Measurements from ENCODE around the gene ZNF576.
A peak's percentile ranks its signal among the peaks of the same experiment; 100 is the strongest.
"Not testable (repeated sequence)": the region's sequence is repeated elsewhere in the genome, so short reads cannot be mapped to it uniquely, and the experiment has no call there.

The ZNF576 gene

DNA sequence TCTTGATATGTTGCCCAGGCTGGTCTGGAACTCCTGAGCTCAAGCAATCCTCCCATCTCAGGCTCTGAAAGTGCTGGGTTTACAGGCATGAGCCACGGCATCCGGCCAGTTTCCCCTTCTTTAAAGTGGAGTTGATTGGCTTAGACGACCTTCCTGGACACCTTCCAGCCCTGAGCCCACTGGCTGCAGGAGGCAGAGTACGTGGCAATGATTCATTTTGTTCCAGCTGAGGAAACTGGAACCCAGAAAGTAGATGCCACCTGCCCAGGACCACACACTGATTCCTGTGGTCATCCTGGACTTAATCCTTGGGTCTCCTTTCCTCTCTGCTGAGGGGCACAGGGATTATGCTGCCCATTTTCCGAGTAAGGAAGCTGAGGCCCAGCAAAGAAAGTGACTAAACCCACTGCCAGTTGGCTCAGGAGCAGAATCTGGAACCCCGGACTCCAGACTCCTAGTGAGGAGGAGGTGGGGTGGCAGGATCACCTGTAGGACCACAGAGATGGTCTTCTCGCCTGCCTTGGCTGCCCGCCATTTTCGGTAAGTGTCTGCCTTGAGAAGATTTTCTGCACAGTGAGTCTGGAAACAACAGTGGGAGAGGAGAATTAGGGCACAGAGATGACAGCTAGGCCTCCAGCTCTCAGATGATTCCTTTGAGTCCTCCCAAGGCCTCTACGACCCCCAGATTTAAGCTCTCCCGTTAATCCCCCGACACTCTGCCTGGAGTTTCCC, 21.8 kb upstream of the ZNF576 start:
- DNase-seq = peak in 1 of 10 donors; percentile 37
- intact Hi-C loops (cut with DNase I) = loop anchor here (1.0 kb wide), 1 partner anchor 22 kb away; the partner anchor contains the start of genes IRGQ and ZNF576

DNA sequence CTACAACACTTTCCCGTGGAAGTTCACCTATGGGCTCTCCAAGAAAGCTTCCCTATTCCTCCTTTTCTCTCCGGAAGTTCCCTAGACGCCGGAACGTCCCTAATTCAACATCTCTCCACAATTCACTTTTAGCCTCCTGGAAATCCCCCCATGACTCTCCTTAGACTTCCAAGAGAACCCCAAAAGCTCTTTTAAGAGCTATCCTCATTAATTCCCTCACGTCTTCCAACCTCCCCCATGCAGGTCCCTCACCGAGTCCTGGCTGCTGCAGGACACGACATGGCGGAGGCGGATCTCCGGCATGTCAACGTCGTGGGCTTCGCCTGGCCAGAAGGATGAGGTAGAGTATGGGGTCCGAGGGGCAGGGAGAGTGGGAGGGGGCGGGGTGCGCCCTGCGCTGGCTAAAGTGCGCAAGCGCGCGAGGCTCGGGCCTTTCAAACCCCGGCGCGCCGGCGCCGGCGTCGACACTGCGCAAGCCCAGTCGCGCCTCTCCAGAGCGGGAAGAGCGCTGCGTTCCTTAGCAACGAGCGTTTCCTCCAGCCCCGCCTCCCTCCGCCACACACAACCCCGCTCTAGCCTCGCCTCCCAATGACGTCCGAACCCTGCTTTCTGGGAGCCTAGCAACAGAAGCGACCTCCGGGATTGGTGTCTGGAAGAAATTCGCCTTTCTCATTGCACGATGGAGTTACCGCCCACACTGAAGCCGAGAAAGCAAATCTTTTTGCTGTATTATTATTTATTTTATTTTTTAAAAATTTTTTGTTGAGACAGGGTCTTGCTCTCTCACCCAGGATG, 21.0 kb upstream of the ZNF576 start, which contains the start of the genes PINLYP and XRCC1:
TSS of gene PINLYP (plus strand) at position 646 of the 795 bp plus-strand sequence. CDS start 1,391 bp downstream, outside the sequence.
TSS of gene XRCC1 (minus strand) at position 372 of the 795 bp plus-strand sequence. CDS start at position 303, 69 bp downstream.
- peak; percentile 93 to 100 (median 96) for DNase-seq
- intact Hi-C loops (cut with DNase I) = loop anchor here (1.0 kb wide), 1 partner anchor 21 kb away; the partner anchor contains the start of genes IRGQ and ZNF576

DNA sequence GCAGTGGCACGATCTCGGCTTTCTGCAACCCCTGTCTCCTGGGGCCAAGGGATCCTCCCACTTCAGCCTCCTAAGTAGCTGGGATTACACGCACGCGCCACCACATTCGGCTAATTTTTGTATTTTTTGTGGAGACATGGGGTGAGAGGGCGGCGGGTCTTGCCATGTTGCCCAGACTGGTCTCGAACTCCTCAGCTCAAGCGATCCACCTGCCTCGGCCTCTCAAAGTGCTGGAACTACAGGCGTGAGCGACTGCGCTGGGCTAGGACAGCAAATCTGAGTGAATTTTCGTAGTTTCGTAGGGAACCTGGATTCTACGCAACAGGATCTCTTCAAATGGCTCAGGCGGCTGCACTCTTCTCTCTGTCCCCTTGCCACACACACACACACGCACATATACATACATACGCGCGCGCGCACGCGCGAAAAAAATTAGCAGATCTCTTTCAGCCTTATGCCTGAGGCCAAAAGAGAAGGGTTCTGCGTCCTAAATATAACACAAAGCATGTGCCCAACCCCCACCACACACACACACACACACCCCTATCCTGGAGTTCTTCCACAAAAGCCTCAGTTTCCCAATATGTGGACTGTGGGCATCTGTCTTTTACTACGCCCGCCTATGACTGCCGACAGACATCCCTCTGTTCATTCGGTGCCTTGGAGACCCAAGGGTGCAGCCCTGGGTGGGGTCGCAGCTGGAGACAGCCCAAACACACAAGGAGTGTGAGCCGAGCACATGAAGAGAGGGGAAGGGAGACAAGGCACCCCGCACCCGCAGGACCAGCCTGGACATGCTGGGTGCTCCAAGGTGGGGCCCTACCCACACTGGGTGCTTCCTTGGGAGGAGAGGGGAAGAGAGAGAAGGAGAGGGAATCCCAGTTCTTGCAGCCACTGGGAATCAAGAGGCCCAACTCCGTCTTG, 20.2 kb upstream of the ZNF576 start:
- intact Hi-C loops (cut with DNase I) = loop anchor here (1.0 kb wide), 1 partner anchor 20 kb away; the partner anchor contains the start of genes IRGQ and ZNF576

GRCh38 chr19:43578787-43579186, 17.6 kb upstream of the ZNF576 start:
- DNase-seq = peak in 1 of 10 donors; percentile 18
- intact Hi-C loops (cut with DNase I) = no loop called here

More for the DNA sequence above, 20.2 kb upstream of the ZNF576 start:
- peak in 1 of 10 donors; percentile 84 for DNase-seq

DNA sequence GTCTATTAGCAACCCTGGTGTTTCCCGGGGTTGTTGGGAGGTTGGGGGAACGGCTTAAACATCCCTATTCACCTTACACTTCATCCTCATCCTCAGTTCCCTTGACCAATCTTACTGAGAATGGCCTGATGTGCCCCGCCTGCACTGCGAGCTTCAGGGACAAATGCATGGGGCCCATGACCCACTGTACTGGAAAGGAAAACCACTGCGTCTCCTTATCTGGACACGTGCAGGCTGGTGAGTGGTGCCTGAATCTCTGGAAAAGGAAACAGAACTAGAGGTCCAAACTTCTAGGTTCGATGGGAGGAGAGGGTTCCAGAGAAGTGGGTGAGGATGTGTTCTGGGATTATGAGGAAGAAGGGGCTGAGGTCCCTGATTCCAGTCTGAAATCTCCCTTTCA, 14.9 kb upstream of the ZNF576 start:
- DNase-seq = no peak
- intact Hi-C loops (cut with DNase I) = no loop called here

- intact Hi-C loops (cut with DNase I) = no loop called here
- no peak for DNase-seq
Observed at GRCh38 chr19:43582495-43582894, 13.9 kb upstream of the ZNF576 start.

- intact Hi-C loops (cut with DNase I) = no loop called here
- DNase-seq = peak in 1 of 10 donors; percentile 6
Observed at GRCh38 chr19:43584484-43584883, 11.9 kb upstream of the ZNF576 start.

DNA sequence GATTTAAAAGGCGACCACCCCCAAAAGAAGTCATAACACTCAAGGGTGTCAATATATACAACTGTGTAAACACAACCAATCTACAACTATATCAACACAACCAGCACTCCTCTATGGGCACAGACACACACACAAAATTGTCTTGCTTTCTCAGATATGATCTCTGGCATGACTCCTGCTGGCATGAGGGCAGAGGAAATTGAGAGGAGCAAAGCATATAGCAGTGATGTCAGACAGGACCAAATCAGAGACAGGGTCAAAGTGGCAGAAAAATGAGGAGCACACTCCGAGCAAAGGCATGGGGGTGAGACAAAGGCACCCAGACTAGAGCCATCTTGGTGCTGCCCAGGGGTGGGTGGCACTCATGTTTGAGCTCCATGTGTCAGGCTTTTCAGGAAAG, 10.0 kb upstream of the ZNF576 start:
- intact Hi-C loops (cut with DNase I) = no loop called here
- DNase-seq = no peak

DNA sequence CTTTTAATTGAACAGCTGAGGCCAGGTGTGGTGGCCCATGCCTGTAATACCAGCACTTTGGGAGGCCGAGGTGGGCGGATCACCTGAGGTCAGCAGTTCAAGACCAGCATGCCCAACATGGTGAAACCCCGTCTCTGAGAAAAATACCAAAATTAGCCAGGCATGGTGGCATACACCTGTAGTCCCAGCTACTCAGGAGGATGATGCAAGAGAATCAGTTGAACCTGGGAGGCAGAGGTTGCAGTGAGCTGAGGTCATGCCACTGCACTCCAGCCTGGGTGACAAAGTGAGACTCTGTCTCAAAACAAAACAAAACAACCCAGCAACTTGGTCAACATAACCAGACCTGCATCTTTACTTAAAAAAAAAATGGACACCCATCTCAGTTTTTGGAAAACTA, 9.4 kb upstream of the ZNF576 start:
- peak in 1 of 10 donors; percentile 10 for DNase-seq
- intact Hi-C loops (cut with DNase I) = not testable (repeated sequence)

- intact Hi-C loops (cut with DNase I) = no loop called here
- peak in 1 of 10 donors; percentile 22 for DNase-seq
Observed at GRCh38 chr19:43589277-43589676, 7.1 kb upstream of the ZNF576 start.

GRCh38 chr19:43589678-43590077, 6.7 kb upstream of the ZNF576 start:
- peak in 1 of 10 donors; percentile 67 for DNase-seq
- intact Hi-C loops (cut with DNase I) = no loop called here

DNA sequence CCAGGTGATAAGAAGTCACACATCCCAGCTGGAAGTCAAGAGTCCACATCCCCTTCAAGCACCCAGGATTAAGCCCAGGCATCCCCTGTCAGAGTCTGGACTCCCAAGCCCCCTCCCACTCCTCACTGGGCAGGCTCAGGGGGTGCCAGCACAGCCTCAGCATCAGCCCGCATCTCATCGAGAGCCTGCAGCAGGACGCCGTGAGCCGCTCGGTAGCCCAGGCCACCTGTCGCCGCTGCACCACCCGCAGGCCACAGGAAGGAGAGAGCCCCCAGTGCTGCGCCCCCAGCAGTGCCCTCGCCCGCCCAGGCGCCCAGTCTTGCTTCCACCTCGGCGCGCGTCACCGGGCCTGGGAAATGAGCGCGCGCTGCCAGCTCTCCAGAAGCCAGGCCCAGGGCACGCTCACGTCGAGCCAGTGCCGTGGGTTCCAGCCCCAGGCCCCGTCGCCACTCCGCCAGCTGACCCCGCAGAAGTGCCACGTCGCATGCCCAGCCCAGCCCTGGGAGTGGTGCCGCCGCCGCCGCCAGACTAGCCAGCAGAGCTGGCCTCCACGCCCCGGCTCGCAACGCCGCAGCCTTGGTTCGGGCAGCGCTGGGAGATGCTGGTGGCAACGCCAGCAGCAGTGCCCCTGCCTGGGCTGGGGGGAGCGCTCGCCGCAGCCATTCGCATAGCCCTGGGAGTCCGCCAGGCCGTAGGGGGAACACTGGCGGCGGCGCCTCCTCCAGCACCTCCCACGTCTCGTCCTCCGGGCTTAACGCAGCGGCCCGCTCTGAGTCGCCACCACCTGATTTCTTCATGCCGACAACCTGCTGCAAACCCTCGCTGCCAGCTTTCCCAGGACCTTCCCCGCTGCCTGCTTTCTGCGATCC, 4.3 kb upstream of the ZNF576 start:
- intact Hi-C loops (cut with DNase I) = no loop called here
- DNase-seq = peak in 3 of 10 donors; percentile 14 to 85 (median 76)

- intact Hi-C loops (cut with DNase I) = no loop called here
- DNase-seq = peak in 2 of 10 donors; percentile 69 to 71
Observed at GRCh38 chr19:43592800-43593350, 3.5 kb upstream of the ZNF576 start.

DNA sequence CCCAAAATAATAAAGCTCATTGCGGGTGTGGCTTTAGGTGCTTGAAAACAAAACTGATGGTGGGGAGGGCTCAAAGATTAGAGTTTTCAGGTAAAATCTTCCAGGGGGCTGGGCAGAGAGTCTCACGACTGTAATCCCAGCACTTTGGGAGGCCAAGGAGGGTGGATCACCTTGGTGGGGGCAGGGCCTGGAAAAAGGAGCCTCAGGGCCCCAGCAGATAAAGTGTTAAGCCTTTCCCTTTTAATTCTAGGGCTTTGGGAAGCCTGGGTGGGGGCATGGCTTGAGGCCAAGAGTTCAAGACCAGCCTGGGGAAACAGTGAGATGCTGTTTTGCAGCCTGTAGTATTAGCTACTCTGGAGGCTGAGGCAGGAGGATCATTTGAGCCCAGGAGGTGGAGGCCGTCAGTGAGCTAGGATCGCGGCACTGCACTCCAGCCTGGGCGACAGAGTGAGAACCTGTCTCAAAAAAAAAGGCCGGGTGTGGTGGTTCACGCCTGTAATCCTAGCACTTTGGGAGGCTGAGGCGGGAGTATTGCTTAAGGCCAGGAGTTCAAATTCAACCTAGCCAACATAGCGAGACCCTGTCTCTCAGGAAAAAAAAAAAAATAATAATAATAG, 2.2 kb upstream of the ZNF576 start:
- intact Hi-C loops (cut with DNase I) = no loop called here
- DNase-seq = no peak

DNA sequence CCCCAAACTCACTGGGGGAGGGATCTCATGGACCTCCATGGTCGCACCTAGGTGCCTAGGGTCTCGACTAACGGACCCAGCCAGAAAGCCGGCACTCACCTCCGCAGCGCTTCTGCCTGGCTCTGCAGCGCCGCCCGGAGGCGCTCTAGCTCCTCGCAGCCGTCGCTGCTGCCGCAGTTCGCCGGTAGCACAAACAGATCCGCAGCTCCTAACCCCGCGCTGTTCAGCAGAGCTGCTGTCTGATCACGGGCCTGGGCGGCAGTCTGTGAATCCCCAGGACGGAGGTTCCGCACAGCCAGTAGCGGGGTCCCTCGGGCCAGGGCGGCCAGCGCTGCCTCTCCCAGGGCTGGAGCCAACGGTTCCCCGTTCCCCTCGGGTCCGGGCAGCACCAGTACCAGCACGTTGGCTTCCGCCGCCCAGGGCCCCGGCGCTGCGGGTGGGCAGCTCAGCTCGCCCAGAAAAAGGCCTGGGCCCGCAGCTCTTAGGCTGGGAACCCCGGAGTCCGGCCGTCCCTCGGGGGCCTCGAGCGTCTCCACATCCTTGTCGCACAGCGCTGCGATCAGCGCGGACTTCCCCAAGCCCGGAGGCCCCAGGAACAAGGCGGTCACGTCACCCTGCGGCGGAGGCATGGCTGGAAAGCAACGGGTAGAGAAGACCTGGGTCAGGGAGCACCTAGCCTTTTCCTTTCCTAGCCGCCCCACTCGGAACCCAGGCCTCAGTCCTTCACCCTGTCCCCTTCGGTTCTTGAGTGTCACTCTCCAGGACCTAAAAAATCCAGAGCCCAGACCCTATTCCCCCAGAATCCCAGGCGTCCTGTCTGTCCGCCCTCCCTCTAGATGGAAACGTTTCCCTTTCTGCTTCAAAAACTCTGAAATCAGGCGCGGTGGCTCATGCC, 1.4 kb upstream of the ZNF576 start:
- peak in 7 of 10 donors; percentile 28 to 92 (median 45) for DNase-seq
- intact Hi-C loops (cut with DNase I) = loop anchor here (5.0 kb wide), 1 partner anchor 58 kb away; no protein-coding TSS in a partner anchor

DNA sequence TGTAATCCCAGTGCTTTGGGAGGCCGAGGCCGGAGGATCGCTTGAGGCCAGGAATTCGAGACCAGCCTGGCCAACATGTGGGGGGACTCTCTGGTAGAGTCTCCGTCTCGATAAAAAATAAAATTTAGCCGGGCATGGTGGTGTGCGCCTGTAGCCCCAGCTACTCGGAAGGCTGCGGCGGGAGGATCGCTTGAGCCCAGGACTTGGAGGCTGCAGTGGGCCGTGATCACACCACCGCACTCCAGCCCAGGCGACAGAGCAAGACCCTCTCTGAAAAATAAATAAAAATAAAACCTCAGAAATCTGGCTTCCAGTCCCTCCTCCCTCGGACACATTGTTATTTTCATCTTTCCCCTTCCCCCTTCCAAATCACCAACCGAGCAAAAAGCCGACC, 793 bp upstream of the ZNF576 start:
- intact Hi-C loops (cut with DNase I) = loop anchor here (5.0 kb wide), 1 partner anchor 58 kb away; no protein-coding TSS in a partner anchor
- peak in 1 of 10 donors; percentile 71 for DNase-seq

Data from posterior cingulate gyrus (tissue), 11 donors.